Gastrocnemius medialis (tissue), 4 donors: ENCODE results near the gene FAM118B. TPM values are rescaled to one million over a fixed set of nuclear protein-coding genes. Genes with fewer than 3 reads are reported as not detected.

Source experiments
- ATAC-seq, 2 donors: fragments of 150-250 bp; one replicate each; pipeline ENCODE4 v1.9.1; 2016
- DNase-seq, 2 donors: peaks; one replicate each; pipeline ENCODE4 v3.0.0-alpha.2; 2019
- H3K27ac ChIP-seq, 4 donors: fragments of 200-600 bp; sonication (generic); 1 replicate in 1 of 4; 2 replicates in 3 of 4; pipeline ENCODE4 v1.5.1; 2016 to 2018; ENCODE audit warnings: mild to moderate bottlenecking in 2 of 4, moderate library complexity in 1 of 4
- H3K27me3 ChIP-seq, 3 donors: fragments of 200-600 bp; sonication (generic) in 2 of 3; 1 replicate in 1 of 3; 2 replicates in 2 of 3; pipeline versions ENCODE4 v1.5.1 to v1.6.0; 2016 to 2019; ENCODE audit warnings: mild to moderate bottlenecking in 1 of 3, moderate library complexity in 1 of 3
- H3K36me3 ChIP-seq, 2 donors: fragments of 200-600 bp; sonication (generic) in 1 of 2; one replicate each; pipeline ENCODE4 v1.5.1; 2017 to 2018
- H3K4me1 ChIP-seq, 2 donors: fragments of 200-600 bp; sonication (generic) in 1 of 2; one replicate each; pipeline ENCODE4 v1.5.1; 2016 to 2017; ENCODE audit warnings: mild to moderate bottlenecking in 2 of 2
- H3K4me3 ChIP-seq, 4 donors: fragments of 200-600 bp; sonication (generic) in 3 of 4; 1 replicate in 1 of 4; 2 replicates in 3 of 4; pipeline ENCODE4 v1.5.1; 2016 to 2019; ENCODE audit warnings: mild to moderate bottlenecking in 2 of 4
- H3K9me3 ChIP-seq, 3 donors: fragments of 200-600 bp; sonication (generic) in 2 of 3; 1 replicate in 1 of 3; 2 replicates in 2 of 3; pipeline ENCODE4 v1.5.1; 2016 to 2019
- CTCF ChIP-seq, 5 experiments: fragments of 450-650 bp in 3 of 5; fragments of 200-600 bp in 2 of 5; sonication (generic) in 2 of 5; IDR thresholded peaks in 4 of 5; conservative IDR thresholded peaks in 1 of 5; 1 replicate in 4 of 5; 2 replicates in 1 of 5; pipeline ENCODE4 v1.5.1; 2016 to 2019; ENCODE audit warnings: antibody characterized with exemption in 5 of 5, mild to moderate bottlenecking in 3 of 5, moderate library complexity in 3 of 5
- POLR2A ChIP-seq, 2 donors: fragments of 450-650 bp; IDR thresholded peaks; one replicate each; pipeline ENCODE4 v1.6.1; 2017; ENCODE audit warnings: antibody characterized with exemption in 2 of 2, mild to moderate bottlenecking in 2 of 2, moderate library complexity in 2 of 2
- in situ Hi-C, 4 donors: fragments of 200-750 bp; cut with MboI; loops; one replicate each; pipeline versions ENCODE4 v1.15.0 to v1.8.0; 2017; ENCODE audit warnings: low sequenced_read_pairs in 4 of 4
- intact Hi-C: fragments of 100-400 bp; cut with DNase I; formaldehyde crosslinking; loops from one replicate; pipeline ENCODE4 v1.15.1; 2023; ENCODE audit warnings: low total_unique reads
- total RNA-seq, 4 donors: library from RNA; depleted of rRNA; stranded (reverse); fragments of >200 nt; gene quantifications; one replicate each; pipeline versions ENCODE4 v1.1.0 to v1.2.3, GENCODE V29; 2016

The FAM118B gene
- total RNA-seq, 4 donors from 2014 or later: 13.6 to 32.2 (median 23.2) TPM

GRCh38 chr11:126212089-126212660 lies 593 bp downstream of the FAM118B start:
- Histone ChIP-seq H3K27me3 (no peaks in the 10 kb centered on the region), H3K4me3 (peak overlapping the region; percentile 88 to 93 (median 91)), H3K27ac (peak overlapping the region; percentile 91 to 95 (median 92)), H3K36me3 (peaks cover 0 to 16% of the 10 kb centered on the region in 2 donors), H3K9me3 (no peaks in the 10 kb centered on the region), H3K4me1 (peaks cover 48 to 51% of the 10 kb centered on the region in 2 donors)
- ATAC-seq (no peak), DNase-seq (no peak)
- in situ Hi-C loops (loop anchor here in 2 of 4 donors (5.0 to 25.0 kb wide), 3 partner anchors 55 to 625 kb away; partner anchors contain the start of genes FOXRED1 (in 1 of the 2), SRPRA (in 1 of the 2) and STT3A (in 1 of the 2)), intact Hi-C loops (loop anchor here (5.0 kb wide), 3 partner anchors 90 to 620 kb away; partner anchors contain the start of genes CDON, DCPS and STT3A)
- TF ChIP-seq CTCF (IDR thresholded peaks at IDR 0.05 in 4 of 5, conservative IDR thresholded peaks at IDR 0.05 in 1 of 5) (no peak), POLR2A (IDR thresholded peaks at IDR 0.05) (no peak)

- no peak overlapping the region for H3K27ac ChIP-seq
- H3K36me3 ChIP-seq: peaks cover 0 to 4% of the 10 kb centered on the region in 2 donors
- peaks cover 41 to 42% of the 10 kb centered on the region in 2 donors for H3K4me1 ChIP-seq
- intact Hi-C loops (loop anchor here (2.0 to 5.0 kb wide), 4 partner anchors 16 to 622 kb away; partner anchors contain the start of genes CDON, DCPS and STT3A), in situ Hi-C loops (loop anchor here in 2 of 4 donors (5.0 to 25.0 kb wide), 3 partner anchors 53 to 627 kb away; partner anchors contain the start of genes FOXRED1 (in 1 of the 2), SRPRA (in 1 of the 2) and STT3A (in 1 of the 2))
- ATAC-seq (no peak), DNase-seq (no peak)
- H3K4me3 ChIP-seq: no peak overlapping the region
- TF ChIP-seq CTCF (IDR thresholded peaks at IDR 0.05 in 4 of 5, conservative IDR thresholded peaks at IDR 0.05 in 1 of 5) (no peak), POLR2A (IDR thresholded peaks at IDR 0.05) (no peak)
- no peaks in the 10 kb centered on the region for H3K27me3 ChIP-seq
- no peaks in the 10 kb centered on the region for H3K9me3 ChIP-seq
These were observed 2.9 kb downstream of the FAM118B start for GRCh38 chr11:126214441-126214840.

- intact Hi-C loops: loop anchor here (2.0 to 5.0 kb wide), 4 partner anchors 16 to 623 kb away; partner anchors contain the start of genes CDON, DCPS and STT3A
- H3K27ac ChIP-seq: peak overlapping the region in 1 of 4 donors; percentile 2
- H3K27me3 ChIP-seq: no peaks in the 10 kb centered on the region
- DNase-seq (no peak), ATAC-seq (no peak)
- H3K4me1 ChIP-seq: peaks cover 39 to 42% of the 10 kb centered on the region in 2 donors
- no peaks in the 10 kb centered on the region for H3K9me3 ChIP-seq
- H3K4me3 ChIP-seq: peak overlapping the region in 1 of 4 donors; percentile 3
- no peaks in the 10 kb centered on the region for H3K36me3 ChIP-seq
- TF ChIP-seq CTCF (IDR thresholded peaks at IDR 0.05 in 4 of 5, conservative IDR thresholded peaks at IDR 0.05 in 1 of 5) (no peak), POLR2A (IDR thresholded peaks at IDR 0.05) (no peak)
- in situ Hi-C loops: loop anchor here in 2 of 4 donors (5.0 to 25.0 kb wide), 3 partner anchors 52 to 628 kb away; partner anchors contain the start of genes FOXRED1 (in 1 of the 2), SRPRA (in 1 of the 2) and STT3A (in 1 of the 2)
These were observed 3.3 kb downstream of the FAM118B start for GRCh38 chr11:126214841-126215240.

GRCh38 chr11:126216526-126217305 lies 5.1 kb downstream of the FAM118B start:
- H3K4me1 ChIP-seq: peaks cover 31 to 32% of the 10 kb centered on the region in 2 donors
- H3K4me3 ChIP-seq: no peak overlapping the region
- ATAC-seq (no peak), DNase-seq (no peak)
- intact Hi-C loops (no loop called here), in situ Hi-C loops (loop anchor here in 2 of 4 donors (10.0 to 25.0 kb wide), 2 partner anchors 58 to 629 kb away; partner anchors contain the start of gene STT3A (in 1 of the 2))
- no peak overlapping the region for H3K27ac ChIP-seq
- no peaks in the 10 kb centered on the region for H3K36me3 ChIP-seq
- H3K27me3 ChIP-seq: no peaks in the 10 kb centered on the region
- no peaks in the 10 kb centered on the region for H3K9me3 ChIP-seq
- TF ChIP-seq POLR2A (IDR thresholded peaks at IDR 0.05) (no peak), CTCF (IDR thresholded peaks at IDR 0.05 in 4 of 5, conservative IDR thresholded peaks at IDR 0.05 in 1 of 5) (no peak)
